GM12878 (cell line): ENCODE data around the gene CIAO2A. TPM values are rescaled to one million over a fixed set of nuclear protein-coding genes. Genes with fewer than 3 reads are reported as not detected.

Source experiments
- CBFB ChIP-seq: IDR thresholded peaks from 2 replicates; pipeline ENCODE4 v1.6.1; 2016; ENCODE audit warnings: antibody characterized with exemption, low read depth
- DPF2 ChIP-seq: fragments of 450-650 bp; IDR thresholded peaks from 2 replicates; pipeline ENCODE4 v1.6.1; 2017; ENCODE audit warnings: mild to moderate bottlenecking
- E2F8 ChIP-seq: fragments of 450-650 bp; IDR thresholded peaks from 2 replicates; pipeline ENCODE4 v1.6.1; 2018; ENCODE audit warnings: mild to moderate bottlenecking, low read depth, moderate library complexity; ENCODE audit not compliant: partially characterized antibody
- EP300 ChIP-seq, 2 experiments: fragments of 150-350 bp in 1 of 2; IDR thresholded peaks; 2 replicates each; pipeline ENCODE4 v1.6.1; 2011 to 2012; ENCODE audit warnings: low read depth in 2 of 2, low read length in 2 of 2, borderline replicate concordance in 1 of 2, improper control_type of control experiment in 1 of 2, inconsistent platforms in 1 of 2; ENCODE audit not compliant: control insufficient read depth in 1 of 2
- NFIC ChIP-seq: IDR thresholded peaks from 2 replicates; pipeline ENCODE4 v1.6.1; 2012; ENCODE audit warnings: low read depth, mild to moderate bottlenecking, inconsistent platforms, low read length, moderate library complexity
- NFYA ChIP-seq: IDR thresholded peaks from 2 replicates; pipeline ENCODE4 v1.6.1; 2011; ENCODE audit warnings: low read depth, mild to moderate bottlenecking, low read length, improper control_type of control experiment, borderline replicate concordance
- SIN3A ChIP-seq: IDR thresholded peaks from 2 replicates; pipeline ENCODE4 v1.6.1; 2012; ENCODE audit warnings: low read depth, low read length, improper control_type of control experiment
- SPI1 ChIP-seq: IDR thresholded peaks from 2 replicates; pipeline ENCODE4 v1.6.1; 2011; ENCODE audit warnings: low read depth, mild to moderate bottlenecking, low read length, moderate library complexity, borderline replicate concordance; ENCODE audit not compliant: insufficient read depth
- STAT3 ChIP-seq: IDR thresholded peaks from 2 replicates; pipeline ENCODE4 v1.6.1; 2011; ENCODE audit warnings: low read depth, low read length, improper control_type of control experiment
- SUZ12 ChIP-seq: fragments of 200-600 bp; sonication (generic); IDR thresholded peaks from one replicate; pipeline ENCODE4 v1.6.1; 2018; ENCODE audit warnings: antibody characterized with exemption, mild to moderate bottlenecking; ENCODE audit not compliant: unreplicated experiment
- WRNIP1 ChIP-seq: IDR thresholded peaks from 2 replicates; pipeline ENCODE4 v1.6.1; 2011; ENCODE audit warnings: low read depth, low read length, improper control_type of control experiment, borderline replicate concordance
- ZNF274 ChIP-seq: IDR thresholded peaks from one replicate; pipeline ENCODE4 v1.8.0; 2011; ENCODE audit not compliant: insufficient read length, insufficient read depth
- polyA plus RNA-seq, 11 experiments: library from polyadenylated mRNA; depleted of rRNA in 4 of 11; unstranded in 6 of 11; stranded (reverse) in 5 of 11; fragments of >200 nt; fragmentation: Nextera tagmentation in 4 of 11; fragmentation: Illumina TruSeq in 1 of 11; extraction: Ambion mirVana in 4 of 11; extraction: Trizol in 1 of 11; gene quantifications; 1 replicate in 1 of 11; 2 replicates in 10 of 11; pipeline versions ENCODE4 v1.2.1 to v1.2.3, GENCODE V29; 2011 to 2016; ENCODE audit warnings: inconsistent platforms in 2 of 11, missing spikeins in 2 of 11, low read depth in 1 of 11
- total RNA-seq, 4 experiments: library from RNA; depleted of rRNA in 3 of 4; stranded (reverse); fragments of >200 nt in 3 of 4; fragmentation: Illumina TruSeq in 1 of 4; extraction: Trizol in 1 of 4; gene quantifications; 2 replicates each; pipeline versions ENCODE4 v1.2.1 to v1.2.3, GENCODE V29; 2013 to 2021
- TF ChIP-seq, protein P1 (sequence below): fragments of 450-650 bp; formaldehyde crosslinking; IDR thresholded peaks from 2 replicates; pipeline ENCODE4 v1.4.0; 2022; ENCODE audit warnings: mild to moderate bottlenecking, moderate library complexity
- TF ChIP-seq, protein P2 (sequence below): fragments of 450-650 bp; IDR thresholded peaks from 2 replicates; pipeline ENCODE4 v1.6.1; 2016; ENCODE audit warnings: mild to moderate bottlenecking
- TF ChIP-seq, protein P3 (sequence below): IDR thresholded peaks from 2 replicates; pipeline ENCODE4 v1.6.1; 2012; ENCODE audit warnings: improper control_type of control experiment, low read depth, low read length; ENCODE audit not compliant: insufficient replicate concordance

CIAO2A gene
- total and polyA plus RNA-seq, 10 of the 15 experiments (the other 5 are each of a cell fraction or from before 2014, with no cell fraction given), result 94.5 to 400 (median 204) TPM

- TF ChIP-seq E2F8 (no peak), NFIC (no peak; the same call in 1 of the 2 replicates), STAT3 (no peak), EP300 (IDR thresholded peaks at IDR 0.05; ENCODE audit: borderline replicate concordance in 1 of 2, control insufficient read depth in 1 of 2, low read depth in 2 of 2, low read length in 2 of 2) (peak in 1 of 2 experiments; percentile 64; a peak in 2 of 4 replicates), SUZ12 (no peak), CBFB (no peak), DPF2 (0 out of 2 replicates have a peak, but pooled peaks have one; percentile 15), NFYA (no peak), WRNIP1 (peak; percentile 71; the same call in 1 of the 2 replicates), SPI1 (peak; percentile 66; the same call in 1 of the 2 replicates), SIN3A (peak; percentile 65; the same call in 1 of the 2 replicates), ZNF274 (no peak)
- TF ChIP-seq, protein P1, sequence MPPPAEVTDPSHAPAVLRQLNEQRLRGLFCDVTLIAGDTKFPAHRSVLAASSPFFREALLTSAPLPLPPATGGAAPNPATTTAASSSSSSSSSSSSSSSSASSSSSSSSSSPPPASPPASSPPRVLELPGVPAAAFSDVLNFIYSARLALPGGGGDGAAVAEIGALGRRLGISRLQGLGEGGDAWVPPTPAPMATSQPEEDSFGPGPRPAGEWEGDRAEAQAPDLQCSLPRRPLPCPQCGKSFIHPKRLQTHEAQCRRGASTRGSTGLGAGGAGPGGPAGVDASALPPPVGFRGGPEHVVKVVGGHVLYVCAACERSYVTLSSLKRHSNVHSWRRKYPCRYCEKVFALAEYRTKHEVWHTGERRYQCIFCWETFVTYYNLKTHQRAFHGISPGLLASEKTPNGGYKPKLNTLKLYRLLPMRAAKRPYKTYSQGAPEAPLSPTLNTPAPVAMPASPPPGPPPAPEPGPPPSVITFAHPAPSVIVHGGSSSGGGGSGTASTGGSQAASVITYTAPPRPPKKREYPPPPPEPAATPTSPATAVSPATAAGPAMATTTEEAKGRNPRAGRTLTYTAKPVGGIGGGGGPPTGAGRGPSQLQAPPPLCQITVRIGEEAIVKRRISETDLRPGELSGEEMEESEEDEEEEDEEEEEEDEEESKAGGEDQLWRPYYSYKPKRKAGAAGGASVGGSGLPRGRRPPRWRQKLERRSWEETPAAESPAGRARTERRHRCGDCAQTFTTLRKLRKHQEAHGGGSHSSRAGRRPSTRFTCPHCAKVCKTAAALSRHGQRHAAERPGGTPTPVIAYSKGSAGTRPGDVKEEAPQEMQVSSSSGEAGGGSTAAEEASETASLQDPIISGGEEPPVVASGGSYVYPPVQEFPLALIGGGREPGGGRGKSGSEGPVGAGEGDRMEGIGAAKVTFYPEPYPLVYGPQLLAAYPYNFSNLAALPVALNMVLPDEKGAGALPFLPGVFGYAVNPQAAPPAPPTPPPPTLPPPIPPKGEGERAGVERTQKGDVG, result no peak
- TF ChIP-seq, protein P2, sequence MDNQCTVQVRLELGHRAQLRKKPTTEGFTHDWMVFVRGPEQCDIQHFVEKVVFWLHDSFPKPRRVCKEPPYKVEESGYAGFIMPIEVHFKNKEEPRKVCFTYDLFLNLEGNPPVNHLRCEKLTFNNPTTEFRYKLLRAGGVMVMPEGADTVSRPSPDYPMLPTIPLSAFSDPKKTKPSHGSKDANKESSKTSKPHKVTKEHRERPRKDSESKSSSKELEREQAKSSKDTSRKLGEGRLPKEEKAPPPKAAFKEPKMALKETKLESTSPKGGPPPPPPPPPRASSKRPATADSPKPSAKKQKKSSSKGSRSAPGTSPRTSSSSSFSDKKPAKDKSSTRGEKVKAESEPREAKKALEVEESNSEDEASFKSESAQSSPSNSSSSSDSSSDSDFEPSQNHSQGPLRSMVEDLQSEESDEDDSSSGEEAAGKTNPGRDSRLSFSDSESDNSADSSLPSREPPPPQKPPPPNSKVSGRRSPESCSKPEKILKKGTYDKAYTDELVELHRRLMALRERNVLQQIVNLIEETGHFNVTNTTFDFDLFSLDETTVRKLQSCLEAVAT, result no peak
- TF ChIP-seq, protein P3, sequence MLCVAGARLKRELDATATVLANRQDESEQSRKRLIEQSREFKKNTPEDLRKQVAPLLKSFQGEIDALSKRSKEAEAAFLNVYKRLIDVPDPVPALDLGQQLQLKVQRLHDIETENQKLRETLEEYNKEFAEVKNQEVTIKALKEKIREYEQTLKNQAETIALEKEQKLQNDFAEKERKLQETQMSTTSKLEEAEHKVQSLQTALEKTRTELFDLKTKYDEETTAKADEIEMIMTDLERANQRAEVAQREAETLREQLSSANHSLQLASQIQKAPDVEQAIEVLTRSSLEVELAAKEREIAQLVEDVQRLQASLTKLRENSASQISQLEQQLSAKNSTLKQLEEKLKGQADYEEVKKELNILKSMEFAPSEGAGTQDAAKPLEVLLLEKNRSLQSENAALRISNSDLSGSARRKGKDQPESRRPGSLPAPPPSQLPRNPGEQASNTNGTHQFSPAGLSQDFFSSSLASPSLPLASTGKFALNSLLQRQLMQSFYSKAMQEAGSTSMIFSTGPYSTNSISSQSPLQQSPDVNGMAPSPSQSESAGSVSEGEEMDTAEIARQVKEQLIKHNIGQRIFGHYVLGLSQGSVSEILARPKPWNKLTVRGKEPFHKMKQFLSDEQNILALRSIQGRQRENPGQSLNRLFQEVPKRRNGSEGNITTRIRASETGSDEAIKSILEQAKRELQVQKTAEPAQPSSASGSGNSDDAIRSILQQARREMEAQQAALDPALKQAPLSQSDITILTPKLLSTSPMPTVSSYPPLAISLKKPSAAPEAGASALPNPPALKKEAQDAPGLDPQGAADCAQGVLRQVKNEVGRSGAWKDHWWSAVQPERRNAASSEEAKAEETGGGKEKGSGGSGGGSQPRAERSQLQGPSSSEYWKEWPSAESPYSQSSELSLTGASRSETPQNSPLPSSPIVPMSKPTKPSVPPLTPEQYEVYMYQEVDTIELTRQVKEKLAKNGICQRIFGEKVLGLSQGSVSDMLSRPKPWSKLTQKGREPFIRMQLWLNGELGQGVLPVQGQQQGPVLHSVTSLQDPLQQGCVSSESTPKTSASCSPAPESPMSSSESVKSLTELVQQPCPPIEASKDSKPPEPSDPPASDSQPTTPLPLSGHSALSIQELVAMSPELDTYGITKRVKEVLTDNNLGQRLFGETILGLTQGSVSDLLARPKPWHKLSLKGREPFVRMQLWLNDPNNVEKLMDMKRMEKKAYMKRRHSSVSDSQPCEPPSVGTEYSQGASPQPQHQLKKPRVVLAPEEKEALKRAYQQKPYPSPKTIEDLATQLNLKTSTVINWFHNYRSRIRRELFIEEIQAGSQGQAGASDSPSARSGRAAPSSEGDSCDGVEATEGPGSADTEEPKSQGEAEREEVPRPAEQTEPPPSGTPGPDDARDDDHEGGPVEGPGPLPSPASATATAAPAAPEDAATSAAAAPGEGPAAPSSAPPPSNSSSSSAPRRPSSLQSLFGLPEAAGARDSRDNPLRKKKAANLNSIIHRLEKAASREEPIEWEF, result no peak
These were observed 3.1 kb downstream of the CIAO2A start (continued) for GRCh38 chr15:64090527-64090926.
